HUES48 (cell line): ENCODE data around the gene KLHL18.
"Not testable (repeated sequence)": the region's sequence is repeated elsewhere in the genome, so short reads cannot be mapped to it uniquely, and the experiment has no call there.

Source experiments
- H3K27ac ChIP-seq: one replicate; pipeline ENCODE4 v1.7.0; 2013; ENCODE audit warnings: low read depth, low read length, inconsistent platforms
- H3K27me3 ChIP-seq: 2 replicates; pipeline ENCODE4 v1.6.1; 2013; ENCODE audit warnings: mild to moderate bottlenecking, low read length; ENCODE audit not compliant: control insufficient read depth, insufficient read depth
- H3K36me3 ChIP-seq: 2 replicates; pipeline ENCODE4 v1.6.1; 2013; ENCODE audit warnings: low read length; ENCODE audit not compliant: control insufficient read depth, insufficient read depth
- H3K4me1 ChIP-seq: 2 replicates; pipeline ENCODE4 v1.6.1; 2013; ENCODE audit warnings: mild to moderate bottlenecking, low read length; ENCODE audit not compliant: control insufficient read depth, insufficient read depth
- H3K4me3 ChIP-seq: 2 replicates; pipeline ENCODE4 v1.5.1; 2013; ENCODE audit warnings: mild to moderate bottlenecking, low read depth, low read length
- H3K9ac ChIP-seq: 2 replicates; pipeline ENCODE4 v1.6.1; 2013; ENCODE audit warnings: mild to moderate bottlenecking, low read depth, low read length, moderate library complexity
- H3K9me3 ChIP-seq: 2 replicates; pipeline ENCODE4 v1.6.1; 2013; ENCODE audit warnings: low read length; ENCODE audit not compliant: control insufficient read depth, insufficient read depth

Gene KLHL18

DNA sequence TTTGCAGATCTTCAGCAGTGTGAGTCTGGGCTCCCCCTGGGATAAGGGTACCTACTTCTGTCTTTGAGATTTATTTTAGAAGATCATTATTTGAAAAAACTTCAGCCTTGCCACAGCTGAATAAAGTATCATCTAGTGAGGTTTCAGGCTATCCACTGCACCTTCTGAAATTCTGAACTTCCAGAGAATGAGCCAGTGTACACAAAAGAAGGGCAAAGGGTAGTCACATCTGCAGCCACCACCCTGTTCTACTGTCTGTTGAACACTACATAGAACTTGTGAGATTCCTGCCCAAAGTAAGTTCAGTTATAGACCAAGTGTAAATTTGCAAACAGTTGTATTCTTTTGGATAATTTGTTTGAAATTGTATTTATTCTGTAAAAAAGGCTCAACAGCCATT, 60.1 kb downstream of the KLHL18 start:
- no peaks in the 10 kb centered on the region for H3K27me3 ChIP-seq
- no peak overlapping the region for H3K4me3 ChIP-seq
- no peaks in the 10 kb centered on the region; the same call in 1 of the 2 replicates for H3K4me1 ChIP-seq
- H3K9me3 ChIP-seq = no peaks in the 10 kb centered on the region
- H3K9ac ChIP-seq = no peak overlapping the region
- H3K27ac ChIP-seq = no peak overlapping the region
- H3K36me3 ChIP-seq = peaks cover 84% of the 10 kb centered on the region

DNA sequence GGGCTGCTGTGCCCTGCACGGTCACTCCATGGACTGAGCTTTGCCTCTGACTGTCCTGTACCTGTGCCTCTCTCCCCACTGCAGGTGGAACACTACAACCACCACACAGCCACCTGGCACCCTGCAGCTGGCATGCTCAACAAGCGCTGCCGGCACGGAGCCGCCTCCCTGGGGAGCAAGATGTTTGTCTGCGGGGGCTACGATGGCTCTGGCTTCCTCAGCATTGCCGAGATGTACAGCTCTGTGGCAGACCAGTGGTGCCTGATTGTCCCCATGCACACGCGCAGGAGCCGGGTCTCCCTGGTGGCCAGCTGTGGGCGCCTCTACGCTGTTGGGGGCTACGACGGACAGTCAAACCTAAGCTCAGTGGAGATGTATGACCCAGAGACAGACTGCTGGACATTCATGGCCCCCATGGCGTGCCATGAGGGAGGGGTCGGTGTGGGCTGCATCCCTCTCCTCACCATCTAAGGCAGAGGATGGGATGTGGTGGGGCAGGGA, 60.8 kb downstream of the KLHL18 start:
- no peak overlapping the region for H3K9ac ChIP-seq
- peaks cover 78% of the 10 kb centered on the region for H3K36me3 ChIP-seq
- H3K9me3 ChIP-seq = no peaks in the 10 kb centered on the region
- no peak overlapping the region for H3K4me3 ChIP-seq
- no peak overlapping the region for H3K27ac ChIP-seq
- H3K4me1 ChIP-seq = no peaks in the 10 kb centered on the region; the same call in 1 of the 2 replicates
- H3K27me3 ChIP-seq = no peaks in the 10 kb centered on the region

DNA sequence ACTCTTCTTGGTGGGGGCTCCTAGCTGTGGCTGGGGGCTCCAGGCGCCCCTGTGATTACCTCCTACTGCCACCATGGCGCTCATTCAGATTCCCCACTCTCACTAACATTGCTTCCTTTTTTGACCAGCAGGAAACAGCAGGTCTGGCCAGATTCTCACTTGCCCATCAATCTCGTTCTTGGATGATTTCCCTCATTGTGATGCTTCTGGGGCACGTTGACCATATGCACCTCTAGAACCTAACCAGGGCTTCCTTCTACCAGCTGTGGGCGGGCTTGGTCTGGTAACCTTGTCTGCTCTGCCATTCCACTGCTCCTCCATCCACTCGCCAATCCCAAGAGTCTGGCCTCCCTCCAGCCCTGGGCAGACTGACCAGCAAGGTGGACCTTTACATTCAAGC, 62.2 kb downstream of the KLHL18 start:
- no peak overlapping the region for H3K9ac ChIP-seq
- H3K36me3 ChIP-seq = peaks cover 65% of the 10 kb centered on the region

DNA sequence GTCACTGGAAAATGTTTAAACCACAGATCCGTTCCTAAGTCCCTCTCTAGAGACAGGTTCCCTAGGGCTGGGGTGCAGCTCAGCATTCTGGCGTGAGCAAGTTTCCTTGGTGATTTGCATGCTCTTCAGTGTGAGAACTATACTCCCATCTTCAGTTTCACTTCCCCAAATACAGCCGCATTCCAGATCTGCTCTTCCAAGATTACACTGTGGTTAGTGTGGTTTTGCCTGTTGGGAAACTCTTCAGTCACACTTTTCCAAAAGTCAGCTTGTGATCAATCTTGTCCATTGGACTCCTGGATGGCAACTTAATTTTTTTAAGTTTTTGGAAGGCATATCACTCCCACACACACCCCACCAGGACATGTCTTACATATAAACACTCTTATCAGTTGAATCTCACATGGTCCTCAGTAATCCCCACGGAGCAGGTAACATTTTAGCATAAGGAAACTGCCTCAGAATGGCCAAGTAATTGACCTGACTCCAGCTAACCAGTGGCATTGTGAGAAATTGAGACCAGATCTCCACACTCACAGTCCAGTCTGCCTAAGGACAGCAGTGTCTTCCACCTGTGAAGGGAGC, 64.6 kb downstream of the KLHL18 start:
- Histone ChIP-seq H3K27ac (no peak overlapping the region), H3K9ac (no peak overlapping the region)

More for the DNA sequence above, 62.2 kb downstream of the KLHL18 start:
- no peak overlapping the region for H3K4me3 ChIP-seq
- no peaks in the 10 kb centered on the region for H3K27me3 ChIP-seq
- H3K4me1 ChIP-seq = no peaks in the 10 kb centered on the region; the same call in 1 of the 2 replicates
- H3K27ac ChIP-seq = no peak overlapping the region
- H3K9me3 ChIP-seq = no peaks in the 10 kb centered on the region

DNA sequence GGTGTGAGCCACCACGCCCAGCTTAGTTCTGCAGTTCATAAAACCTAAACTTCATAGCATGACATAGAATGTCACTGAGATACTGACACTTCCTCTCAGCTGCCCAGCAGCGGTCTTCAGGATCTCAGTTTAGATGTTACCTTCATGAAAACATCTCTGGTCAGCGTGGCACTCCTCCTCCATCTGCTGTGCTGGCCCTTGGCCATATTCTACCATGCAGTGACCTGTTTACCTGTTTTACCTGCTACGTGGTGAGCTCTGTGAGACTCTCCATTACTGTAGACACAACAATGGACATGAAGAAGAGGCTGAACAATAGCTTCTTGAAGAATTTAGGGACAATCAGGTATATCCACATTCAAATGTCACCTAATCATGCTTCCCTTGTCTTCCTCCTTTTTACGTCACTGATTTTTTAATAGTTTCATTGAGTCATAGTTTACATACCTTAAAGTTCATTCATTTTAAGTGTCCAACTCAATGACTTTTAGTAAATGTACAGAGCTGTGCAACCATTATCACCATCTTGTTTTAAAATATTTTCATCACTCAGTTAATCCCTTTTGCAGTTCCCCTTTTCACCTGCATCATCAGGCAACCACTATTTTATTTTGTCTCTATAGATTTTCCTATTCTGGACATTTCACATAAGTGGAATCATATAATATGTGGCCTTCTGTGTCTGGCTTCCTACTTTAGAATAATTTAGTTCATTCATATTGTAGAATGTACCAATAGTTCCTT, 65.8 kb downstream of the KLHL18 start:
- Histone ChIP-seq H3K36me3 (peaks cover 29% of the 10 kb centered on the region), H3K4me1 (no peaks in the 10 kb centered on the region; the same call in 1 of the 2 replicates), H3K27ac (no peak overlapping the region), H3K4me3 (no peak overlapping the region), H3K9ac (no peak overlapping the region), H3K9me3 (no peaks in the 10 kb centered on the region), H3K27me3 (no peaks in the 10 kb centered on the region)

More for the DNA sequence above, 64.6 kb downstream of the KLHL18 start:
- Histone ChIP-seq H3K9me3 (no peaks in the 10 kb centered on the region), H3K4me1 (no peaks in the 10 kb centered on the region; the same call in 1 of the 2 replicates), H3K36me3 (peaks cover 42% of the 10 kb centered on the region), H3K4me3 (no peak overlapping the region), H3K27me3 (no peaks in the 10 kb centered on the region)

DNA sequence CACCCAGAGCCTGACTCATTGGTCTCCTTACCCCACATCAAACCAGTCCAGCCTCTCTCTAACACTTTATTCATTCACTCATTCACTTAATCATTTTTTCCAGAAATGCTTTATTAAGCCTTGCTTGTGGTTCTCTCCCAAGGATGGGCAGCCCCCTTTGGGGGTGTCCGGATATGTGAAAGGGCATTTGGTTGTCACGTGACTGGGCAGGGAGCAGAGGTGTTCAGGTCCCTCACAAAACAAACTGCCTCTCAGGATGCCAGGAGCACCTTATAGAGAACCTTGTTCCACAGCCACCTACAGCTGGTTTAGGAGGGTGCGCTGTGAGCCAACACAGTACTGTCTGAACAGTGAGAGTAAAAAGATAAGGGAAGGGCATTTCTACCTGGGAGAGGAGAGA, 72.3 kb downstream of the KLHL18 start:
- no peaks in the 10 kb centered on the region for H3K36me3 ChIP-seq
- H3K9ac ChIP-seq = no peak overlapping the region
- H3K4me1 ChIP-seq = no peaks in the 10 kb centered on the region
- H3K27me3 ChIP-seq = no peaks in the 10 kb centered on the region
- H3K4me3 ChIP-seq = no peak overlapping the region
- peaks cover 24% of the 10 kb centered on the region for H3K9me3 ChIP-seq
- no peak overlapping the region for H3K27ac ChIP-seq

DNA sequence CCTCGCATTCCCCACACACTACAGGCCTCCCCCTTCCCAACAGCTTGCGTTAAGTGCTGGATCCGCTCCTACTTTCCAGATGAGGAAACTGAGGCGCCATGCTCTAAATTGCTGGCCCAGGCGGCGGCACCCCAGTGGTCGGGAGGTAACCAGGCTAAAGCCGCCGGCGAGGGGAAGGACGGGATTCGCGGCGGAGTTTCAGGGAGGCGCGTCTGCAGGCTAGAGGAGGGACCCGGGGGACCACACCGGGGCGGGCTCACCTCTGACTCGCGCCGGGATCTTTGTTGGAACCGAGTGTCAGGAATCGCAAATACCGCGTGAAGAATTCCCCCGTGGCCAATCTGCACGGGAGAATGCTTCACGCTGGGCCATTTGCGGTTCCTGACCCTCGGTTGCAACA, 73.5 kb downstream of the KLHL18 start:
- peaks cover 27% of the 10 kb centered on the region for H3K9me3 ChIP-seq
- H3K4me1 ChIP-seq = no peaks in the 10 kb centered on the region
- H3K36me3 ChIP-seq = no peaks in the 10 kb centered on the region
- no peak overlapping the region for H3K27ac ChIP-seq
- H3K27me3 ChIP-seq = no peaks in the 10 kb centered on the region
- H3K9ac ChIP-seq = no peak overlapping the region
- H3K4me3 ChIP-seq = no peak overlapping the region

DNA sequence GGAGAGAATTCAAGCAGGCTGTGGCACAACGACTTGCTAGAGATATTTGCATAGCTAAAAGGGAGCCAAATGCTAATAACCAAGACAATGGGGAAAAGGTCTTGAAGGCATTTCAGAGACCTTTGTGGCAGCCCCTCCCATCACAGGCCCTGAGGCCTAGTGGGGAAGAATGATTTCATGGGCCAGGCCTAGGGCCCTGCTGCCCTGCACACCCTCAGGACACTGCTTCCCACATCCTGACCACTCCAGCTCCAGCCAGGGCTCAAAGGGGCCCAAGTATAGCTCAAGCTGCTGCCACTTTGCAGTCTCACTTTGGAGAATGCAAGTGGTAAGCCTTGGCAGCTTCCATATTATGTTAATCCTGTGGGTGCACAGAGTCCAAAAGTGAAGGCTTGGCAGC, 76.6 kb downstream of the KLHL18 start:
- Histone ChIP-seq H3K4me3 (no peak overlapping the region), H3K27me3 (no peaks in the 10 kb centered on the region), H3K4me1 (no peaks in the 10 kb centered on the region), H3K9ac (no peak overlapping the region), H3K27ac (no peak overlapping the region), H3K36me3 (no peaks in the 10 kb centered on the region), H3K9me3 (peaks cover 27% of the 10 kb centered on the region)

DNA sequence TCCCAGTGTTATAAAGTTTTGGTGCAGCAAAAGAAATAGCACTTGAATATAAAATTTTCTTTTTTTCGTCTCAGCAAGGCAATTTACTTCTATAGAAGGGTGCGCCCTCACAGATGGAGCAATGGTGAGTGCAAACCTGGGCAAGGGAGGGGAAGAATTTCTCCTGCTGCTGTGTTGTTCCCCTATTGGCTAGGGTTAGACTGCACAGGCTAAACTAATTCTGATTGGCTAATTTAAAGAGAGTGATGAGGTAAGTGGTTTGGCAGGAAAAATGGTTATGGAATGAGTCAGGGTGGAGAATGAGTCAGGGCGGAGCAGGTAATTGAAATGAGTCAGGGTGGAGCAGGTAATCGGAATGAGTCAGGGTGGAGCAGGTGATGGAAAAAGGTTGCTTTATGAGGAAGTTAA, 77.4 kb downstream of the KLHL18 start:
- not testable (repeated sequence) for H3K9ac ChIP-seq, H3K4me1 ChIP-seq, H3K27me3 ChIP-seq, H3K36me3 ChIP-seq, H3K27ac ChIP-seq, H3K4me3 ChIP-seq
- H3K9me3 ChIP-seq = peaks cover 27% of the 10 kb centered on the region

DNA sequence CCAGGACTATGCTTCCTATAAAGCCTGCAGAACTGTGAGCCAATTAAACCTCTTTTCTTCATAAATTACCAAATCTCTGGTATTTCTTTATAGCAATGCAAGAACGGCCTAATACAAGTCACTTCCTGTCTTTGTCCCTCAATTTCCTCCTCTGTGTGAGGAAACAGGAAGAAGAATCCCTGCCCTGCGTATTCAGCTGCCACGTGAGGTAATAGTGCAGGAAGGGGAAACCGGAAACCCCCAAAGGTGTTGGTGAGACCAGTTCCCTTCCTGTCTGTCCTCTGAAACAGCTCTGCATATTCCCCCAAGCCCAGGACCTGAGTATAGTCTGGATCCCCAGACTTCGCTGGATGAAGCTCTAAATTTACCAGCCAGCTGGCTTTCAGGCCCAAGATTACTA, 80.0 kb downstream of the KLHL18 start:
- peaks cover 23% of the 10 kb centered on the region for H3K9me3 ChIP-seq
- H3K27ac ChIP-seq = no peak overlapping the region
- H3K27me3 ChIP-seq = no peaks in the 10 kb centered on the region
- H3K9ac ChIP-seq = no peak overlapping the region
- H3K36me3 ChIP-seq = no peaks in the 10 kb centered on the region
- no peaks in the 10 kb centered on the region for H3K4me1 ChIP-seq
- H3K4me3 ChIP-seq = no peak overlapping the region
